Measurements from ENCODE around the gene ANKFN1.
A peak's percentile ranks its signal among the peaks of the same experiment; 100 is the strongest.

Gene ANKFN1

GRCh38 chr17:56171186-56171959 lies 18.1 kb downstream of the ANKFN1 start:
- Histone ChIP-seq H3K9ac (no peak overlapping the region), H3K79me2 (no peaks in the 10 kb centered on the region), H3K4me2 (ENCODE audit: low read length) (no peak overlapping the region), H3K4me3 (ENCODE audit: low read depth, low read length) (no peak overlapping the region), H3K36me3 (ENCODE audit: control insufficient read depth, insufficient read depth, low read length) (no peaks in the 10 kb centered on the region), H3K27me3 (ENCODE audit: control insufficient read depth, insufficient read depth, low read length) (no peaks in the 10 kb centered on the region), H2AFZ (peak overlapping the region; percentile 25), H3K27ac (no peak overlapping the region), H3K4me1 (no peaks in the 10 kb centered on the region), H3K9me3 (ENCODE audit: control insufficient read depth, low read length) (no peaks in the 10 kb centered on the region)
- TF ChIP-seq CTCF (IDR thresholded peaks at IDR 0.05) = no peak

GRCh38 chr17:56172517-56172982 lies 19.3 kb downstream of the ANKFN1 start:
- no peak for TF ChIP-seq CTCF (IDR thresholded peaks at IDR 0.05)
- peak overlapping the region; percentile 60 for H3K27ac ChIP-seq

GRCh38 chr17:56173026-56173425 lies 19.8 kb downstream of the ANKFN1 start:
- Histone ChIP-seq H2AFZ (peak overlapping the region; percentile 77), H3K4me1 (no peaks in the 10 kb centered on the region), H3K9me3 (ENCODE audit: control insufficient read depth, low read length) (no peaks in the 10 kb centered on the region), H3K4me3 (ENCODE audit: low read depth, low read length) (no peak overlapping the region), H3K36me3 (ENCODE audit: control insufficient read depth, insufficient read depth, low read length) (no peaks in the 10 kb centered on the region), H3K27ac (peak overlapping the region; percentile 60), H3K27me3 (ENCODE audit: control insufficient read depth, insufficient read depth, low read length) (no peaks in the 10 kb centered on the region), H3K4me2 (ENCODE audit: low read length) (no peak overlapping the region), H3K79me2 (no peaks in the 10 kb centered on the region), H3K9ac (no peak overlapping the region)
- no peak for TF ChIP-seq CTCF (IDR thresholded peaks at IDR 0.05)

More at GRCh38 chr17:56172517-56172982, 19.3 kb downstream of the ANKFN1 start:
- H3K9me3 ChIP-seq (ENCODE audit: control insufficient read depth, low read length) = no peaks in the 10 kb centered on the region
- no peaks in the 10 kb centered on the region for H3K27me3 ChIP-seq (ENCODE audit: control insufficient read depth, insufficient read depth, low read length)
- peak overlapping the region; percentile 77 for H2AFZ ChIP-seq
- H3K79me2 ChIP-seq = no peaks in the 10 kb centered on the region
- H3K4me1 ChIP-seq = no peaks in the 10 kb centered on the region
- H3K4me2 ChIP-seq (ENCODE audit: low read length) = no peak overlapping the region
- no peak overlapping the region for H3K9ac ChIP-seq
- H3K4me3 ChIP-seq (ENCODE audit: low read depth, low read length) = no peak overlapping the region
- H3K36me3 ChIP-seq (ENCODE audit: control insufficient read depth, insufficient read depth, low read length) = no peaks in the 10 kb centered on the region

- no peaks in the 10 kb centered on the region for H3K27me3 ChIP-seq (ENCODE audit: control insufficient read depth, insufficient read depth, low read length)
- no peaks in the 10 kb centered on the region for H3K9me3 ChIP-seq (ENCODE audit: control insufficient read depth, low read length)
- no peak overlapping the region for H3K4me2 ChIP-seq (ENCODE audit: low read length)
- H3K9ac ChIP-seq = no peak overlapping the region
- no peak overlapping the region for H3K27ac ChIP-seq
- H3K36me3 ChIP-seq (ENCODE audit: control insufficient read depth, insufficient read depth, low read length) = no peaks in the 10 kb centered on the region
- no peaks in the 10 kb centered on the region for H3K79me2 ChIP-seq
- H3K4me3 ChIP-seq (ENCODE audit: low read depth, low read length) = no peak overlapping the region
- no peak overlapping the region for H2AFZ ChIP-seq
- no peaks in the 10 kb centered on the region for H3K4me1 ChIP-seq
- no peak for TF ChIP-seq CTCF (IDR thresholded peaks at IDR 0.05)
Measured at GRCh38 chr17:56173958-56174835, 20.9 kb downstream of the ANKFN1 start.

Measured in parathyroid adenoma (tissue), 2 donors.